Measurements from ENCODE around the gene VPS35L. TPM values are rescaled to one million over a fixed set of nuclear protein-coding genes. Genes with fewer than 3 reads are reported as not detected.

The VPS35L gene
- total RNA-seq, 1 experiment from 2014 or later, result 5.4 TPM

DNA sequence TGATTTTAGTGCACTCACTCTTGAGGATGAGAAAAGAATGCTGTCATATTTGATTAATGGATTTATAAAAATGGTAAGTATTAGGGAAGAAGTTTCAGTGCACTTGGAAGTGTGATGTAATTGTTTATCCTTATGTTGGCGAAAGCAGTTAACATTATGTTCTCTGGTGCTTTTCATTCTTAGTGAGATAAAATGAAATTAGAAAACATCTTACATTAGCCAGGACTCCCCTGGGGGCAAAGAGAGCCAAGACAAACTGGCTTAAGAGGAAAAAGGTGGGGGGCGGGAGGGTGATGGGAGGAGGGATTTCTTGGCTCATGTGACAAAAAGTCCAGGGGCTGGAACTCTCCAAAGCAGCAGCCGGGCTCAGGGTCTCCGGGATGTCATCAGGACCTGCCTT, 89.4 kb downstream of the VPS35L start:
- Mint-ChIP-seq H3K4me3 (ENCODE audit: unreplicated experiment) (no peak overlapping the region), H3K4me1 (ENCODE audit: low read depth, unreplicated experiment) (no peaks in the 10 kb centered on the region), H3K36me3 (ENCODE audit: insufficient read depth, unreplicated experiment) (no peaks in the 10 kb centered on the region), H3K27ac (ENCODE audit: unreplicated experiment) (no peak overlapping the region), H3K9me3 (ENCODE audit: unreplicated experiment) (no peaks in the 10 kb centered on the region), H3K27me3 (ENCODE audit: insufficient read depth, unreplicated experiment) (no peaks in the 10 kb centered on the region)
- Histone ChIP-seq H3K27me3 (replicated peaks; ENCODE audit: control insufficient read depth, insufficient read depth, low read length) (no peaks in the 10 kb centered on the region), H3K36me3 (ENCODE audit: control insufficient read depth, insufficient read depth, low read length) (no peaks in the 10 kb centered on the region), H3K4me3 (ENCODE audit: low read depth, low read length) (no peak overlapping the region), H3K9me3 (no peaks in the 10 kb centered on the region), H3K4me1 (peaks cover 8% of the 10 kb centered on the region)
- CTCF ChIA-PET, result no interaction called here
- TF ChIP-seq CTCF (IDR thresholded peaks at IDR 0.05; ENCODE audit: insufficient read depth in 1 of 2, low read depth in 1 of 2, low read length in 1 of 2, severe bottlenecking in 1 of 2, unreplicated experiment in 1 of 2), result no peak
- POLR2A ChIA-PET, result no interaction called here
- intact Hi-C loops (cut with micrococcal nuclease; ENCODE audit: unreplicated experiment), result no loop called here
- DNase-seq, result no peak
- BruUV-seq (replicated peaks), result no TSS peak

DNA sequence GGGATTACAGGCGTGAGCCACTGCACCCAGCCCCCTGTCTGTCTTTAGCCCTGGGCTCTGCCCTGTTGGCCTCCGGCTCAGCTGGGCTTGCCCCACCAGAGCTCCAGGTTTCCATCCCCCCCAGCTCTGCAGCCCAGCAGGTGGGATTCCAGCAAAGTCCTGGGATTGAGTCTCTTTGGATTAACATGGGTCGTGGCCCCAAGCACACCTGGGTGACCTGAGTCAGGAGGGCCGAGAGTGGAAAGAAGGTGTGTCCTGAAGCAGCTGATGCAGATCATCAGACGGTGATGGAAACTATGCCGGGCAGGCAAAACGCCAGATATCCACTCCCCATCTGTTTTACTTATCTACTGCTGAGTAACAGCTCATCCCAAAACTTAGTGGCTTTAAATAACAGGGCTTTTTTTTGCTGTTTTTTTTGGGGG, 90.1 kb downstream of the VPS35L start:
- Histone ChIP-seq H3K9me3 (no peaks in the 10 kb centered on the region), H3K36me3 (ENCODE audit: control insufficient read depth, insufficient read depth, low read length) (no peaks in the 10 kb centered on the region), H3K4me3 (ENCODE audit: low read depth, low read length) (no peak overlapping the region), H3K27me3 (replicated peaks; ENCODE audit: control insufficient read depth, insufficient read depth, low read length) (no peaks in the 10 kb centered on the region), H3K4me1 (peaks cover 8% of the 10 kb centered on the region)
- ChIA-PET POLR2A (no interaction called here), CTCF (no interaction called here)
- Mint-ChIP-seq H3K36me3 (ENCODE audit: insufficient read depth, unreplicated experiment) (no peaks in the 10 kb centered on the region), H3K27me3 (ENCODE audit: insufficient read depth, unreplicated experiment) (no peaks in the 10 kb centered on the region), H3K9me3 (ENCODE audit: unreplicated experiment) (no peaks in the 10 kb centered on the region), H3K4me3 (ENCODE audit: unreplicated experiment) (no peak overlapping the region), H3K4me1 (ENCODE audit: low read depth, unreplicated experiment) (no peaks in the 10 kb centered on the region), H3K27ac (ENCODE audit: unreplicated experiment) (no peak overlapping the region)
- TF ChIP-seq CTCF (IDR thresholded peaks at IDR 0.05; ENCODE audit: insufficient read depth in 1 of 2, low read depth in 1 of 2, low read length in 1 of 2, severe bottlenecking in 1 of 2, unreplicated experiment in 1 of 2), result no peak
- DNase-seq, result no peak
- BruUV-seq (replicated peaks), result no TSS peak
- intact Hi-C loops (cut with micrococcal nuclease; ENCODE audit: unreplicated experiment), result no loop called here

DNA sequence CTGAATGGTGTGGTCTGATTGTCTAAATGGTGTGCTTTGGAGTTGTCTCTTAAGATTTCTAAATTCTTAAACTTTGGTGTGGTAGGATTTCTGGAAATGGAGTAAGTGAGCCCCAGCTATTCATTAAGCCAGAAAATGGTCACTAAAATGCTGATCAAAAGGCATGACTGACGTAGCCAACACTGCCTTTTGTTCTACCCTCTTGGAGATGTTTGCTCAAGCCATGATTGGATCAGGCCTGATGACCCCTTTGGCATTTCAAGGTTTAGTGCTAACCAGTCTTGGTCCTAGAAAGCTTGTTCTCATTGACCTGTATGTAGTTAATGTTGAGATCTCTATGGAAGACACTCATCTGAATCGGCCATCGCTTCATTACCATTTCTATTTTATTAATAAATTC, 94.5 kb downstream of the VPS35L start:
- ChIA-PET CTCF (interaction anchor here (1.2 to 1.4 kb wide), 2 partner anchors 48 to 66 kb away, joined by 4 read pairs; no protein-coding TSS in a partner anchor), POLR2A (no interaction called here)
- H3K4me1 Mint-ChIP-seq (ENCODE audit: low read depth, unreplicated experiment), result peaks cover 6% of the 10 kb centered on the region
- BruUV-seq (replicated peaks), result no TSS peak
- no peak overlapping the region for H3K4me3 ChIP-seq (ENCODE audit: low read depth, low read length)
- H3K9me3 Mint-ChIP-seq (ENCODE audit: unreplicated experiment), result no peaks in the 10 kb centered on the region
- peak overlapping the region; percentile 58 for H3K4me3 Mint-ChIP-seq (ENCODE audit: unreplicated experiment)
- no peak for TF ChIP-seq CTCF (IDR thresholded peaks at IDR 0.05; ENCODE audit: insufficient read depth in 1 of 2, low read depth in 1 of 2, low read length in 1 of 2, severe bottlenecking in 1 of 2, unreplicated experiment in 1 of 2)
- no peaks in the 10 kb centered on the region for H3K27me3 Mint-ChIP-seq (ENCODE audit: insufficient read depth, unreplicated experiment)
- peaks cover 17% of the 10 kb centered on the region for H3K4me1 ChIP-seq
- no peaks in the 10 kb centered on the region for H3K36me3 Mint-ChIP-seq (ENCODE audit: insufficient read depth, unreplicated experiment)
- H3K9me3 ChIP-seq, result no peaks in the 10 kb centered on the region
- H3K27me3 ChIP-seq (replicated peaks; ENCODE audit: control insufficient read depth, insufficient read depth, low read length), result no peaks in the 10 kb centered on the region
- peak overlapping the region; percentile 83 for H3K27ac Mint-ChIP-seq (ENCODE audit: unreplicated experiment)
- intact Hi-C loops (cut with micrococcal nuclease; ENCODE audit: unreplicated experiment), result no loop called here
- peak; percentile 62 to 74 for DNase-seq
- no peaks in the 10 kb centered on the region; the same call in 1 of the 2 replicates for H3K36me3 ChIP-seq (ENCODE audit: control insufficient read depth, insufficient read depth, low read length)

Measured in Caco-2 (cell line).